HepG2 (cell line): Measurements from ENCODE around the gene PRKCE. TPM values are rescaled to one million over a fixed set of nuclear protein-coding genes. Genes with fewer than 3 reads are reported as not detected.

Source experiments
- ATAC-seq: fragments of 200-7000 bp; cut with Tn5 transposase; 3 replicates; pipeline ENCODE4 v1.9.1; 2020; ENCODE audit warnings: mild to moderate bottlenecking, moderate library complexity
- BruUV-seq: library from RNA; stranded (reverse); fragments of 400-500 nt; replicated peaks from 2 replicates; lab custom pipeline; 2021; lab: Mats Ljungman, UMichigan
- CTCF ChIA-PET: fragments of 300-600 bp; formaldehyde crosslinking; extraction: SDS; loops from one replicate; lab custom pipeline; 2021; ENCODE audit warnings: low total read pairs, inconsistent platforms, low intra/inter-chr PET ratio; lab: Yijun Ruan, JAX
- POLR2A ChIA-PET: fragments of 350-600 bp; sonication (Branson Sonifier 250); formaldehyde crosslinking; loops from one replicate; lab custom pipeline; 2020; ENCODE audit warnings: antibody characterized with exemption, inconsistent platforms; lab: Yijun Ruan, JAX
- DNase-seq: peaks from one replicate; pipeline ENCODE4 v3.0.0-alpha.2; 2015; ENCODE audit warnings: low spot score
- FAIRE-seq: peaks from 3 replicates; lab custom pipeline; 2011; peaks lifted over from hg19 to GRCh38; lab: Jason Lieb, UNC
- H2AFZ ChIP-seq: one replicate; pipeline ENCODE4 v1.6.1; 2011; ENCODE audit warnings: low read length, inconsistent platforms
- H3K27ac ChIP-seq: fragments of 300-600 bp; 3 replicates; pipeline ENCODE4 v1.8.0; 2011; ENCODE audit warnings: mixed run types, mild to moderate bottlenecking, mixed read lengths, low read length, inconsistent platforms; ENCODE audit not compliant: insufficient read depth; ENCODE audit errors: extremely low read length
- H3K27me3 ChIP-seq, 2 experiments: fragments of 200-600 bp in 1 of 2; 2 replicates in 1 of 2; 3 replicates in 1 of 2; pipeline versions ENCODE4 v1.6.0 to v1.8.0; 2011; ENCODE audit warnings: low read length in 2 of 2, mild to moderate bottlenecking in 2 of 2, moderate library complexity in 2 of 2, inconsistent platforms in 1 of 2; ENCODE audit not compliant: insufficient read depth in 2 of 2, control insufficient read depth in 1 of 2
- H3K36me3 ChIP-seq, 2 experiments: fragments of 200-600 bp in 1 of 2; replicated peaks in 1 of 2; 2 replicates in 1 of 2; 3 replicates in 1 of 2; pipeline versions ENCODE4 v1.5.1 to v1.8.0; 2011; ENCODE audit warnings: low read length in 2 of 2, inconsistent platforms in 1 of 2; ENCODE audit not compliant: insufficient read depth in 2 of 2, control insufficient read depth in 1 of 2
- H3K4me1 ChIP-seq: 2 replicates; pipeline ENCODE4 v1.5.1; 2012; ENCODE audit warnings: low read length, inconsistent platforms; ENCODE audit not compliant: insufficient read depth
- H3K4me2 ChIP-seq: 2 replicates; pipeline ENCODE4 v1.6.0; 2011; ENCODE audit warnings: low read depth, low read length, inconsistent platforms
- H3K4me3 ChIP-seq, 3 experiments: fragments of 200-600 bp in 1 of 3; sonication (generic), shearing (Covaris generic) in 1 of 3; replicated peaks in 1 of 3; 2 replicates each; pipeline ENCODE4 v1.5.1; 2011 to 2016; ENCODE audit warnings: low read length in 3 of 3, inconsistent platforms in 2 of 3, low read depth in 2 of 3, mild to moderate bottlenecking in 2 of 3, control low read depth in 1 of 3, mixed read lengths in 1 of 3; ENCODE audit not compliant: insufficient read depth in 1 of 3
- H3K79me2 ChIP-seq: one replicate; pipeline ENCODE4 v1.6.1; 2011; ENCODE audit warnings: low read length, inconsistent platforms; ENCODE audit not compliant: insufficient read depth
- H3K9ac ChIP-seq: 2 replicates; pipeline ENCODE4 v1.6.0; 2011; ENCODE audit warnings: mild to moderate bottlenecking, low read depth, low read length, inconsistent platforms; ENCODE audit not compliant: insufficient read depth
- H3K9me3 ChIP-seq: 2 replicates; pipeline ENCODE4 v1.5.1; 2012; ENCODE audit warnings: mild to moderate bottlenecking, low read length
- H4K20me1 ChIP-seq: 2 replicates; pipeline ENCODE4 v1.6.0; 2011; ENCODE audit warnings: inconsistent platforms, mild to moderate bottlenecking, low read length, moderate library complexity; ENCODE audit not compliant: insufficient read depth
- CEBPB ChIP-seq: IDR thresholded peaks from 2 replicates; pipeline ENCODE4 v1.6.1; 2011; ENCODE audit warnings: low read depth, low read length, improper control_type of control experiment, borderline replicate concordance
- HNF4A ChIP-seq: sonication (generic); formaldehyde crosslinking; IDR thresholded peaks from 2 replicates; pipeline ENCODE4 v1.4.0; 2020; ENCODE audit warnings: missing genetic modification reagents
- NCOA1 ChIP-seq: sonication (generic); formaldehyde crosslinking; IDR thresholded peaks from 2 replicates; pipeline ENCODE4 v1.9.0; 2021; ENCODE audit warnings: missing genetic modification reagents
- RNF2 ChIP-seq: fragments of 450-650 bp; conservative IDR thresholded peaks from 2 replicates; pipeline ENCODE4 v1.6.1; 2016; ENCODE audit warnings: low read depth
- TOE1 ChIP-seq: sonication (generic); formaldehyde crosslinking; IDR thresholded peaks from 2 replicates; pipeline ENCODE4 v1.4.0; 2020; ENCODE audit warnings: mild to moderate bottlenecking, missing genetic modification reagents
- ZNF138 ChIP-seq: sonication (generic); formaldehyde crosslinking; IDR thresholded peaks from 2 replicates; pipeline ENCODE4 v1.5.0; 2020; ENCODE audit warnings: mild to moderate bottlenecking, low read depth, missing genetic modification reagents
- ZNF720 ChIP-seq: sonication (generic); formaldehyde crosslinking; IDR thresholded peaks from 2 replicates; pipeline ENCODE4 v1.4.0; 2020; ENCODE audit warnings: missing genetic modification reagents
- WGBS: methylation state at CpG from one replicate; pipeline ENCODE4 v1.1.6; 2017; ENCODE audit warnings: low lambda C conversion rate; 5-methylcytosine and 5-hydroxymethylcytosine counted together
- in situ Hi-C: cut with HindIII; loops from 2 replicates; pipeline ENCODE4 v1.10.0; 2017; ENCODE audit warnings: low pct_unique_long_range_greater_than_20kb; ENCODE audit not compliant: extremely low pct_ligation_motif_present
- intact Hi-C: fragments of 100-400 bp; cut with micrococcal nuclease; formaldehyde crosslinking; loops from one replicate; pipeline ENCODE4 v1.10.0; 2022; ENCODE audit not compliant: unreplicated experiment
- polyA plus RNA-seq, 8 experiments: library from polyadenylated mRNA; depleted of rRNA in 3 of 8; stranded (reverse) in 7 of 8; unstranded in 1 of 8; fragments of >200 nt; fragmentation: Illumina TruSeq in 4 of 8; extraction: Trizol in 4 of 8; gene quantifications; 2 replicates each; pipeline versions ENCODE4 v1.2.1 to v1.2.3, GENCODE V29; 2011 to 2016; ENCODE audit warnings: low read depth in 4 of 8, missing spikeins in 1 of 8, mixed read lengths in 1 of 8; ENCODE audit not compliant: insufficient read depth in 1 of 8
- total RNA-seq, 5 experiments: library from RNA; depleted of rRNA; stranded (reverse); fragments of >200 nt; fragmentation: Illumina TruSeq; extraction: Trizol; gene quantifications; 2 replicates each; pipeline ENCODE4 v1.2.3, GENCODE V29; 2016; ENCODE audit warnings: low read depth in 1 of 5

PRKCE gene
- total and polyA plus RNA-seq, 2 of the 13 experiments (the other 11 are each of a cell fraction or from before 2014, with no cell fraction given): 1.0 to 3.9 TPM

DNA sequence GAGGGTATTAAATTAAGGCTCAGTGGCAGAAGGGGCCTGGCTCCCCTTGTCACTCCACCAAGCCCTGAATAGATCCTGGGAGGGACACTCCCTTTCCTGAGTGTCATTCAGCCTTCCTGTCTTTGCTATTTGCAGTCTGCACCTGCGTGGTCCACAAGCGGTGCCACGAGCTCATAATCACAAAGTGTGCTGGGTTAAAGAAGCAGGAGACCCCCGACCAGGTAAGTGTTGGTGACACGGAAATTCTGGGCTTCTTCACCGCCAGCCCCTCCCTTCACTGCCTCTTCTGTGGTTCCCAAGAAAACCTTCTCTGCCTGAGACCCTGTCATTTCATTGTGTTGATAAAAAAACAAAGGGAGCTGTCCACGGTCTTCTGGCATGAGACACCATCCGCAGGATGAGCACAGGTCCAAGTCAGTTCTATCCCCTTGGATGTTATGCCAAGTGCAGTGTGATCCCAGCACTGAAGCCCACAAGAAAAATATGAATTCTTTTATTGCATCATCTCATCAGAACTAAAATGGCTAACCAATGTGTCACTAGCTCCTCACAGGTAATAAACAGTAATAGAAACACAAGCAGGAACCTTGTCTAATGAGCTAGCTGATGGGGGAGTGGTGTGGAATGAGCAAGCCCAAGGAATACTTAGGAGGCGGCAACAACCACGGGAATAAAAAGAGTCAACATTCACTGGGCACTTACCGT is 328.8 kb downstream of the PRKCE start:
- intact Hi-C loops: no loop called here
- CTCF ChIA-PET: no interaction called here
- no peak for ATAC-seq

DNA sequence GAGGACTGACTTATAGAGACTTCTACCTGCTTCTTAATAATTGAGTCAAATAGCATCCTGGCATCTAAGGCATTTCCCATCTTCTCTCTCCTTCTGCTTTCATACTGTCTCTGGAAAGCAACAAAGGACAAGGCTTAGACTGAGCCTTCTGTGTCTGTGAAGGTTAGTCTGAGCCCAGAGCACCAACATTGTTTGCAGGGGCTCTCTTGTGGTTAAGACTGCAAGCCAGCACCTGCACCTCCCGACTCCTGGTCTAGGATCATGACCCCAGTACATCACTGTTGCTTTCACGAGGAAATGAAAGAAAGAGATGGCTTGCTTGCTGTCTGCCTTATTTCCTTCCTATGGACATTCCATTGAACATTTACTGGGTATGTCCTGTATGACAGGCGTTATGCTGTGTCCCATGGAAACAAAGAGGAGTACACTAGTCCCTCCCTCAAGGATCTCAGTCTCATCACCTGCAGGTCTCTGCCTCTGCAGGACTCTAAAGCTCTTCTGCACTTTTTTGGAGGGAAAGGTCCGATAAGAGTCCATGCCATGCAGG is 330.0 kb downstream of the PRKCE start:
- H3K27ac ChIP-seq: no peak overlapping the region
- in situ Hi-C loops: no loop called here
- no peak overlapping the region for H3K4me2 ChIP-seq
- POLR2A ChIA-PET: no interaction called here
- H3K27me3 ChIP-seq: no peaks in the 10 kb centered on the region
- H3K4me3 ChIP-seq: no peak overlapping the region
- no peaks in the 10 kb centered on the region for H3K9me3 ChIP-seq
- H3K9ac ChIP-seq: no peak overlapping the region
- no peak overlapping the region for H2AFZ ChIP-seq
- FAIRE-seq: no peak
- BruUV-seq: no TSS peak
- CTCF ChIA-PET: no interaction called here
- TF ChIP-seq RNF2 (no peak), ZNF138 (CRISPR knock-in tag) (no peak), TOE1 (CRISPR knock-in tag) (no peak), NCOA1 (no peak), HNF4A (CRISPR knock-in tag) (no peak)
- TF ChIP-seq, all 625 proteins: peak for 0
- WGBS: 58% methylated on average over 4 of the region's 4 CpGs
- intact Hi-C loops: no loop called here
- H3K4me1 ChIP-seq: no peaks in the 10 kb centered on the region
- no peaks in the 10 kb centered on the region for H3K79me2 ChIP-seq
- H3K36me3 ChIP-seq: no peaks in the 10 kb centered on the region
- no peak for ATAC-seq
- no peaks in the 10 kb centered on the region for H4K20me1 ChIP-seq
- no peak for DNase-seq

More for the DNA sequence above, 328.8 kb downstream of the PRKCE start:
- H3K4me1 ChIP-seq: no peaks in the 10 kb centered on the region
- no TSS peak for BruUV-seq
- no peak for DNase-seq
- H3K27ac ChIP-seq: no peak overlapping the region
- no peak overlapping the region for H2AFZ ChIP-seq
- no peaks in the 10 kb centered on the region for H3K9me3 ChIP-seq
- POLR2A ChIA-PET: no interaction called here
- H4K20me1 ChIP-seq: no peaks in the 10 kb centered on the region
- H3K79me2 ChIP-seq: no peaks in the 10 kb centered on the region
- TF ChIP-seq ZNF720 (CRISPR knock-in tag) (no peak), CEBPB (peak; percentile 56; the same call in 1 of the 2 replicates)
- TF ChIP-seq, all 625 proteins: peak for 1
- Histone ChIP-seq H3K4me2 (no peak overlapping the region), H3K9ac (no peak overlapping the region), H3K4me3 (no peak overlapping the region), H3K36me3 (no peaks in the 10 kb centered on the region), H3K27me3 (no peaks in the 10 kb centered on the region)
- in situ Hi-C loops: no loop called here
- no peak for FAIRE-seq
- WGBS: 74% methylated on average over 11 of the region's 11 CpGs
